Ishikawa (cell line): ENCODE measurements around the gene CDH24.

Experiments used
- CEBPB ChIP-seq: IDR thresholded peaks from 2 replicates; pipeline ENCODE4 v1.6.1; 2012
- CREB1 ChIP-seq: IDR thresholded peaks from 2 replicates; pipeline ENCODE4 v1.6.1; 2012; ENCODE audit warnings: low read depth
- EGR1 ChIP-seq: IDR thresholded peaks from 2 replicates; pipeline ENCODE4 v1.6.1; 2012
- EP300 ChIP-seq: IDR thresholded peaks from 2 replicates; pipeline ENCODE4 v1.6.1; 2012; ENCODE audit warnings: borderline replicate concordance
- FOXM1 ChIP-seq: IDR thresholded peaks from 2 replicates; pipeline ENCODE4 v1.6.1; 2012; ENCODE audit warnings: low read depth, borderline replicate concordance
- NFIC ChIP-seq: IDR thresholded peaks from 2 replicates; pipeline ENCODE4 v1.6.1; 2012
- RAD21 ChIP-seq: IDR thresholded peaks from 2 replicates; pipeline ENCODE4 v1.6.1; 2012; ENCODE audit warnings: low read depth
- TAF1 ChIP-seq: IDR thresholded peaks from 2 replicates; pipeline ENCODE4 v1.6.1; 2012; ENCODE audit warnings: low read depth, mild to moderate bottlenecking
- TCF12 ChIP-seq: IDR thresholded peaks from 2 replicates; pipeline ENCODE4 v1.6.1; 2012; ENCODE audit warnings: low read depth
- TEAD4 ChIP-seq: IDR thresholded peaks from 2 replicates; pipeline ENCODE4 v1.6.1; 2012
- YY1 ChIP-seq: IDR thresholded peaks from 2 replicates; pipeline ENCODE4 v1.6.1; 2012; ENCODE audit warnings: low read depth
- ZBTB7A ChIP-seq: IDR thresholded peaks from 2 replicates; pipeline ENCODE4 v1.6.1; 2012; ENCODE audit warnings: low read depth
- TF ChIP-seq, protein P1 (sequence below): IDR thresholded peaks from 2 replicates; pipeline ENCODE4 v1.6.1; 2012
- TF ChIP-seq, protein P2 (sequence below): IDR thresholded peaks from 2 replicates; pipeline ENCODE4 v1.6.1; 2012; ENCODE audit warnings: low read depth, mild to moderate bottlenecking
- TF ChIP-seq, protein P3 (sequence below): IDR thresholded peaks from 2 replicates; pipeline ENCODE4 v1.6.1; 2012

CDH24 gene

DNA sequence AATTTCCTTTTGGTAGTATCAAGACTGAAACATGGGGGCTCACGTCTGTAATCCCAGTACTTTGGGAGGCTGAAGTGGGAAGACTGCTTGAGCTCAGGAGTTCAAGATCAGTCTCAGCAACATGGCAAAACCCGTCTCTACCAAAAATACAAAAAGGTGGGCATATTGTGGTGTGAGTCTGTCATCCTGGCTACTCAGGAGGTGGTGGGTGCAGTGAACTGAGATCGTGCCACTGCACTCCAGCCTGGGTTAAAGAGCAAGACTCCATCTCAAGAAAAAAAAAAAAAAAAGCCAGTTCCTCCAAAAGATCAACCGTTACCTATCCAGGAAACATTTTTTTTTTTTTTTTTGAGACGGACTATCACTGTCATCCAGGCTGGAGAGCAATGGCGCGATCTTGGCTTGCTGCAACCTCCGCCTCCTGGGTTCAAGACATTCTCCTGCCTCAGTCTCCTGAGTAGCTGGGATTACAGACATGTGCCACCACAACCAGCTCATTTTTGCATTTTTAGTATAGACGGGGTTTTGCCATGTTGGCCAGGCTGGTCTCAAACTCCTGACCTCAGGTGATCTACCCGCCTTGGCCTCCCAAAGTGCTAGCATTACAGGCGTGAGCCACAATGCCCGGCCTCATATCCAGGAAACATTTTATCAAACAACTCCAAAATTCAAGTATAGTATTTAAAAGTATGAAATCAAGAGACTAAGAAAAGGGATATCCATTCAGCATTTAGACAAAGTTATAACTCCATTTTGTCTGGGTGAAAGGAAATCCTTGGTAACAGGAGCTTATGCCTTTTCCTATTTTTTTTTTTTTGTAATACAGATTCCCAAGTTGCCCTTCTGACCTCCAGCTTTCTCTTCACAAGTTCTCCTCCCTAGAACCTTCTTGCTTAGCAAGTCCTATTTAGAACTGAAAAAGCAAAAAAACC, 34.2 kb upstream of the CDH24 start:
- TF ChIP-seq EP300 (no peak), CREB1 (no peak), NFIC (no peak), CEBPB (no peak), TEAD4 (no peak), TAF1 (no peak), YY1 (no peak), TCF12 (no peak)
- TF ChIP-seq, protein P1, sequence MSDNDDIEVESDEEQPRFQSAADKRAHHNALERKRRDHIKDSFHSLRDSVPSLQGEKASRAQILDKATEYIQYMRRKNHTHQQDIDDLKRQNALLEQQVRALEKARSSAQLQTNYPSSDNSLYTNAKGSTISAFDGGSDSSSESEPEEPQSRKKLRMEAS = no peak
- TF ChIP-seq, protein P2, sequence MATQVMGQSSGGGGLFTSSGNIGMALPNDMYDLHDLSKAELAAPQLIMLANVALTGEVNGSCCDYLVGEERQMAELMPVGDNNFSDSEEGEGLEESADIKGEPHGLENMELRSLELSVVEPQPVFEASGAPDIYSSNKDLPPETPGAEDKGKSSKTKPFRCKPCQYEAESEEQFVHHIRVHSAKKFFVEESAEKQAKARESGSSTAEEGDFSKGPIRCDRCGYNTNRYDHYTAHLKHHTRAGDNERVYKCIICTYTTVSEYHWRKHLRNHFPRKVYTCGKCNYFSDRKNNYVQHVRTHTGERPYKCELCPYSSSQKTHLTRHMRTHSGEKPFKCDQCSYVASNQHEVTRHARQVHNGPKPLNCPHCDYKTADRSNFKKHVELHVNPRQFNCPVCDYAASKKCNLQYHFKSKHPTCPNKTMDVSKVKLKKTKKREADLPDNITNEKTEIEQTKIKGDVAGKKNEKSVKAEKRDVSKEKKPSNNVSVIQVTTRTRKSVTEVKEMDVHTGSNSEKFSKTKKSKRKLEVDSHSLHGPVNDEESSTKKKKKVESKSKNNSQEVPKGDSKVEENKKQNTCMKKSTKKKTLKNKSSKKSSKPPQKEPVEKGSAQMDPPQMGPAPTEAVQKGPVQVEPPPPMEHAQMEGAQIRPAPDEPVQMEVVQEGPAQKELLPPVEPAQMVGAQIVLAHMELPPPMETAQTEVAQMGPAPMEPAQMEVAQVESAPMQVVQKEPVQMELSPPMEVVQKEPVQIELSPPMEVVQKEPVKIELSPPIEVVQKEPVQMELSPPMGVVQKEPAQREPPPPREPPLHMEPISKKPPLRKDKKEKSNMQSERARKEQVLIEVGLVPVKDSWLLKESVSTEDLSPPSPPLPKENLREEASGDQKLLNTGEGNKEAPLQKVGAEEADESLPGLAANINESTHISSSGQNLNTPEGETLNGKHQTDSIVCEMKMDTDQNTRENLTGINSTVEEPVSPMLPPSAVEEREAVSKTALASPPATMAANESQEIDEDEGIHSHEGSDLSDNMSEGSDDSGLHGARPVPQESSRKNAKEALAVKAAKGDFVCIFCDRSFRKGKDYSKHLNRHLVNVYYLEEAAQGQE = no peak

DNA sequence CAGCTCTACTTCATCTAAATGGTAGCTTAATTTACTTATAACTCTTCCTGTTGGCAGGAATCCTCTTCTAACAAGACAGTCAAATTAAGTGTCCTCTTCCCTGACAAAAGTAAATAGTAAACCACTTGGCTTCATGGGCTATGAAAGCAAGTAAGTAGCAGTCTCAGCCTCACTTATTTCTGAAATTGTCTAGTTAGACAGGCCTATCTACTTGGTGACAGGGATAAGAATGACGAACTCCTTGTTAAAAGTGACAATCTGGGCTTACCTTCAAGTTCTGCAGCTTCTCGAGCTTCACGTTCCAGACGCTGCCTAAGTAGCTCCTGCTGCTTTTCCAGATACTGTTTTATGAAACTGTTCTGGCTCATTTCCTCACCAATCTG, 32.9 kb upstream of the CDH24 start:
- TF ChIP-seq FOXM1 = no peak
- TF ChIP-seq TEAD4 = no peak
- TF ChIP-seq EGR1 = no peak
- no peak for TF ChIP-seq ZBTB7A
- TF ChIP-seq TAF1 = no peak

DNA sequence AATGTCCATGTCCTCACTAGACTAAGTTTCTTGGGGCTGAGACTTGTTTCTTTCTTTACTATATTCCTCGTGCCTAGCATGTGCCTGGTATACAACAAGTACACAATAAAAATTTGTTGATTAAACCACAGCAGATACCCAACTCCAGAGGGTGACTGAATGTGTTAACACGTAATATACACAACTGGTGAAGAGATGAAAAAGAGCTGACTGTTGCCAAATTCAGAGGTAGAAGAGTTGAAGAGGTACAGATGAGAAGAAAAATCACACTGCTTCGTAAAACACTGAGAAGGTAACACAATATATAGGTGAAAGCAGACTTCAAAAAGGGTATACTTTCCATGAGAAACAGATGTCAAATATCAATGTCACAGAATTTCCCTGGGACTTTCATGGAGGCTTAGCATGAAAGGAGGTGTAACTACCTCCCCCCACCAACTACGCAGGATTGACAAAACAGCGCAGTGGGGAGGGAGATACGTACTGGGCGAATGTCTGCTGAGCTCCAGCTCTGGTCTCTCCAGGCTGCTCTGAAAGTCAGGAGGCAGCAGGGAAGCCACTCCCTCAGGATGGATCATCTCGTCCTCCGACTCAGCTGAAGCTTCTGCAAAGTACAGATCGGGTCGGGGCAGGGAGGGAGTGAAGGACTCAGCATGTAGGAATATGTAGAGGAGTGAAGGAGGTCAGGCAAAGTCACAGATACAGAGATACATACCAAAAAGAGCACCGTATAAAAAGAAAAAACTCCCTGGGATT, 32.4 kb upstream of the CDH24 start:
- TF ChIP-seq ZBTB7A (no peak), CEBPB (no peak), EGR1 (no peak), RAD21 (no peak), TAF1 (no peak), FOXM1 (no peak), NFIC (no peak), TEAD4 (no peak), EP300 (no peak), YY1 (no peak), TCF12 (no peak)
- TF ChIP-seq, protein P3, sequence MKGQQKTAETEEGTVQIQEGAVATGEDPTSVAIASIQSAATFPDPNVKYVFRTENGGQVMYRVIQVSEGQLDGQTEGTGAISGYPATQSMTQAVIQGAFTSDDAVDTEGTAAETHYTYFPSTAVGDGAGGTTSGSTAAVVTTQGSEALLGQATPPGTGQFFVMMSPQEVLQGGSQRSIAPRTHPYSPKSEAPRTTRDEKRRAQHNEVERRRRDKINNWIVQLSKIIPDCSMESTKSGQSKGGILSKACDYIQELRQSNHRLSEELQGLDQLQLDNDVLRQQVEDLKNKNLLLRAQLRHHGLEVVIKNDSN = no peak
- TF ChIP-seq, protein P1 = no peak

DNA sequence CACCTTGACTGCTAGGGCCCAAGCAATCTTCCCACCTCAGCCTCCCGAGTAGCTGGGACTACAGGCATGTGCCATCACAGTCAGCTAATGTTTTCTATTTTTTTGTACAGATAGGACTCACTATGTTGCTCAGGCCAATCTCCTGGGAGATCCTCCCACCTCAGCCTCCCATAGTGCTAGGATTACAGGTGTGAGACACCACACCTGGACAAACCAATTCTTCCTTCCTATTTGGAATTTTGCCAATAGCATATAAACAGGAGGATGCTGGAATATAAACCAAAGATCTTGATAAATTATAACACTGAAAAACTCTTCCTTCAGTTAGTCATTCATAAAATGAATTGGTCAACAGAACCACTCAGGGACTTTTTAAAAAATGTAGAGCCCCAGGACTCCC, 29.2 kb upstream of the CDH24 start:
- TF ChIP-seq FOXM1 (no peak), CEBPB (no peak), EGR1 (no peak), YY1 (no peak), TAF1 (no peak), TCF12 (no peak), EP300 (no peak)
- TF ChIP-seq, protein P3 = no peak
- TF ChIP-seq, protein P1 = no peak
- TF ChIP-seq, protein P2 = no peak

DNA sequence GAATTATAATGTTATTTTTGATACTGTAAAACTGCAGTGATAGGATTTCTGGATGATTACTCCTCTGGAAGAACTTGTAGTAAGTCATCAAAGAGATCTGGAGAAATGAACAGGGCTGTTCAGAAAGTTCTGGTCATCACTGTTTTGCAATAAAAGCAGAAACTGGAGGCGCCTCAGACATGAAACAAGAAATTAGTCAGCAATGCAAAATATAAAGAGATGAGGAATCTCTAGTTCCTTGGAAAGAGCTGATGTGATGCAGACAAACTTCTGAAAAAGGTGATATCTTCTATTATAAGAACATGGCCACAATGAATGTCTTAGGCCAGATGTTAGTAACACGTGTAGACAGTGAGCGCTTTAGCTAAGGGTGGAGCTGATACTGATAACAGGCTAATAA, 28.1 kb upstream of the CDH24 start:
- TF ChIP-seq, protein P3 = no peak
- TF ChIP-seq FOXM1 = no peak
- TF ChIP-seq TEAD4 = no peak
- TF ChIP-seq YY1 = no peak
- TF ChIP-seq EGR1 = no peak
- TF ChIP-seq CEBPB = no peak
- TF ChIP-seq ZBTB7A = no peak
- no peak for TF ChIP-seq RAD21
- TF ChIP-seq, protein P2 = no peak
- TF ChIP-seq, protein P1 = no peak
- TF ChIP-seq EP300 = no peak
- no peak for TF ChIP-seq CREB1
- no peak for TF ChIP-seq NFIC
- no peak for TF ChIP-seq TAF1
